HL-60 (cell line): ENCODE data around the gene NPHS2.

Experiments
- DNase-seq, 2 experiments: peaks; one replicate each; pipeline ENCODE4 v3.0.0-alpha.2; 2010 to 2020; ENCODE audit warnings: low read depth in 1 of 2, low spot score in 1 of 2
- H3K27ac ChIP-seq: fragments of 250-450 bp; sonication (Bioruptor Pico); replicated peaks from 2 replicates; pipeline ENCODE4 v1.5.1; 2020; ENCODE audit warnings: mild to moderate bottlenecking, moderate library complexity
- H3K27me3 ChIP-seq: fragments of 250-450 bp; sonication (Bioruptor Pico); 2 replicates; pipeline ENCODE4 v1.5.1; 2021; ENCODE audit warnings: mild to moderate bottlenecking, moderate library complexity; ENCODE audit not compliant: insufficient read depth, poor library complexity, severe bottlenecking
- H3K4me3 ChIP-seq: replicated peaks from 2 replicates; pipeline ENCODE4 v1.5.1; 2011; ENCODE audit warnings: mild to moderate bottlenecking, control low read depth, low read length; ENCODE audit not compliant: insufficient read depth
- CTCF ChIP-seq: IDR thresholded peaks from one replicate; pipeline ENCODE4 v1.5.1; 2011; ENCODE audit warnings: low read length, control low read depth, inconsistent platforms; ENCODE audit not compliant: insufficient read depth
- GABPA ChIP-seq: IDR thresholded peaks from 2 replicates; pipeline ENCODE4 v1.6.1; 2012; ENCODE audit warnings: low read depth
- POLR2AphosphoS5 ChIP-seq: IDR thresholded peaks from 2 replicates; pipeline ENCODE4 v1.6.1; 2012; ENCODE audit warnings: low read depth
- REST ChIP-seq: IDR thresholded peaks from 2 replicates; pipeline ENCODE4 v1.6.1; 2012; ENCODE audit warnings: low read depth; ENCODE audit not compliant: insufficient replicate concordance
- SPI1 ChIP-seq: IDR thresholded peaks from 2 replicates; pipeline ENCODE4 v1.6.1; 2012; ENCODE audit warnings: low read depth, mild to moderate bottlenecking, borderline replicate concordance

The NPHS2 gene

GRCh38 chr1:179590671-179591070 lies 14.9 kb upstream of the NPHS2 start:
- TF ChIP-seq POLR2AphosphoS5 (no peak), REST (no peak)
- DNase-seq: no peak
- H3K27ac ChIP-seq: no peak overlapping the region
- H3K4me3 ChIP-seq: no peak overlapping the region
- H3K27me3 ChIP-seq: peaks cover 30% of the 10 kb centered on the region

GRCh38 chr1:179589509-179589908 lies 13.8 kb upstream of the NPHS2 start:
- Histone ChIP-seq H3K27ac (no peak overlapping the region), H3K27me3 (peaks cover 36% of the 10 kb centered on the region), H3K4me3 (no peak overlapping the region)
- DNase-seq: no peak
- TF ChIP-seq POLR2AphosphoS5 (no peak), GABPA (no peak), CTCF (no peak), REST (no peak), SPI1 (no peak)

GRCh38 chr1:179588425-179589024 lies 12.8 kb upstream of the NPHS2 start:
- Histone ChIP-seq H3K27me3 (peaks cover 33% of the 10 kb centered on the region), H3K4me3 (no peak overlapping the region), H3K27ac (no peak overlapping the region)
- TF ChIP-seq SPI1: no peak
- no peak for TF ChIP-seq GABPA
- TF ChIP-seq REST: no peak
- no peak for TF ChIP-seq POLR2AphosphoS5
- TF ChIP-seq CTCF: no peak
- no peak for DNase-seq

- TF ChIP-seq GABPA (no peak), SPI1 (no peak), CTCF (no peak), REST (no peak), POLR2AphosphoS5 (no peak)
- DNase-seq: no peak
- Histone ChIP-seq H3K27ac (no peak overlapping the region), H3K4me3 (no peak overlapping the region), H3K27me3 (peaks cover 31% of the 10 kb centered on the region)
These were observed 11.6 kb upstream of the NPHS2 start for GRCh38 chr1:179587336-179587735.
